ENCODE measurements around the gene EVI5. TPM values are rescaled to one million over a fixed set of nuclear protein-coding genes. Genes with fewer than 3 reads are reported as not detected.
A peak's percentile ranks its signal among the peaks of the same experiment; 100 is the strongest.

Gene EVI5
- total and polyA plus RNA-seq, 10 of the 15 experiments (the other 5 are each of a cell fraction or from before 2014, with no cell fraction given), result 0.27 to 6.8 (median 1.7) TPM

DNA sequence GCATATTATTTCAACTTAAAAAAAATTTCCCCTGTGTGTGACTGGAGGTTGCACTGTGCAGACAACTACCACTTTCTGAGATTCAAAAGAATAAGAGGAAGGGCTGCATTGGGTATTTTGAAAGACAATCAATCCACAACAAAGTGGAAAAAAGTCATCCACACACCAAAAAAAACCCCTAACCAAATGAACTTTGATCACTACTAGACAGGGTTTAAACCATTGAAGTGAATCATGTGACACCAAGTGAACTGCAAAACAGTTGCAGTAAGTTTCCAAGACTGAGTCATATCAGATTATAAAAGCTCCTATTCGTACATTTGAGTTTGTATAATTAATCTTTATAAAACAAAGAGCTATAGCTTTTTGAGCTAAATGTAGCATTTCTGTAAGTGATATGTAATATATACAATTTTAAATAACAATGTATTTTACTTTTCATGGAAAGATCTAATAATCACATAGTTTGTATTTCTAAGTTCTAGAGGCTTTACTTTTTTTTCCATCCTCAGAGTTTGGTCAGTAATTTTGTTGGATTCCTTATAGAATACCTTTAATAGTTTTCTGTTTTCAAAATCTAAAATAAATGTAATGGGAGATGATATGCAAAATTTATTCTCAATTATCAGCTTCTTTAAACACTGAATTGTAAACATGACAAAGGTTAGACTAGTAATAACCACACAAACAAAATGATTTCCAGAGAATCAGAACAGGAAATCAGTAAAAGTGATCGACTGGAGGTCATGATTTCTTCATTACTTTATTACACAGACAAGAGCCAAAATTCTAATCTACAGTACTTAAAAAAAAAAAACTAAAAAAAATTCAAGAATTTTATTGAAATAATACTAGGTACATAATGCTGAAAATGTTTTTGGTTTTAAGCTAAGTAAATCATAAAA, 247.7 kb downstream of the EVI5 start (continued):
- TF ChIP-seq, protein P1, sequence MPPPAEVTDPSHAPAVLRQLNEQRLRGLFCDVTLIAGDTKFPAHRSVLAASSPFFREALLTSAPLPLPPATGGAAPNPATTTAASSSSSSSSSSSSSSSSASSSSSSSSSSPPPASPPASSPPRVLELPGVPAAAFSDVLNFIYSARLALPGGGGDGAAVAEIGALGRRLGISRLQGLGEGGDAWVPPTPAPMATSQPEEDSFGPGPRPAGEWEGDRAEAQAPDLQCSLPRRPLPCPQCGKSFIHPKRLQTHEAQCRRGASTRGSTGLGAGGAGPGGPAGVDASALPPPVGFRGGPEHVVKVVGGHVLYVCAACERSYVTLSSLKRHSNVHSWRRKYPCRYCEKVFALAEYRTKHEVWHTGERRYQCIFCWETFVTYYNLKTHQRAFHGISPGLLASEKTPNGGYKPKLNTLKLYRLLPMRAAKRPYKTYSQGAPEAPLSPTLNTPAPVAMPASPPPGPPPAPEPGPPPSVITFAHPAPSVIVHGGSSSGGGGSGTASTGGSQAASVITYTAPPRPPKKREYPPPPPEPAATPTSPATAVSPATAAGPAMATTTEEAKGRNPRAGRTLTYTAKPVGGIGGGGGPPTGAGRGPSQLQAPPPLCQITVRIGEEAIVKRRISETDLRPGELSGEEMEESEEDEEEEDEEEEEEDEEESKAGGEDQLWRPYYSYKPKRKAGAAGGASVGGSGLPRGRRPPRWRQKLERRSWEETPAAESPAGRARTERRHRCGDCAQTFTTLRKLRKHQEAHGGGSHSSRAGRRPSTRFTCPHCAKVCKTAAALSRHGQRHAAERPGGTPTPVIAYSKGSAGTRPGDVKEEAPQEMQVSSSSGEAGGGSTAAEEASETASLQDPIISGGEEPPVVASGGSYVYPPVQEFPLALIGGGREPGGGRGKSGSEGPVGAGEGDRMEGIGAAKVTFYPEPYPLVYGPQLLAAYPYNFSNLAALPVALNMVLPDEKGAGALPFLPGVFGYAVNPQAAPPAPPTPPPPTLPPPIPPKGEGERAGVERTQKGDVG (CRISPR knock-in tag; IDR thresholded peaks at IDR 0.05), result no peak
- TF ChIP-seq MXI1 (IDR thresholded peaks at IDR 0.05; ENCODE audit: low read depth, low read length) (peak; percentile 56; the same call in 1 of the 2 replicates), HDAC6 (IDR thresholded peaks at IDR 0.05; ENCODE audit: unreplicated experiment) (no peak), ZSCAN29 (IDR thresholded peaks at IDR 0.05) (no peak), WRNIP1 (IDR thresholded peaks at IDR 0.05; ENCODE audit: borderline replicate concordance, low read depth, low read length) (no peak), BRCA1 (IDR thresholded peaks at IDR 0.05; ENCODE audit: low read depth, low read length) (no peak), MEF2A (IDR thresholded peaks at IDR 0.05; ENCODE audit: insufficient read depth, low read depth, low read length) (0 out of 2 replicates have a peak, but pooled peaks have one; percentile 20), SMARCA5 (IDR thresholded peaks at IDR 0.05) (no peak), HDGF (IDR thresholded peaks at IDR 0.05) (no peak), LARP7 (IDR thresholded peaks at IDR 0.05) (no peak)
- TF ChIP-seq, protein P2, sequence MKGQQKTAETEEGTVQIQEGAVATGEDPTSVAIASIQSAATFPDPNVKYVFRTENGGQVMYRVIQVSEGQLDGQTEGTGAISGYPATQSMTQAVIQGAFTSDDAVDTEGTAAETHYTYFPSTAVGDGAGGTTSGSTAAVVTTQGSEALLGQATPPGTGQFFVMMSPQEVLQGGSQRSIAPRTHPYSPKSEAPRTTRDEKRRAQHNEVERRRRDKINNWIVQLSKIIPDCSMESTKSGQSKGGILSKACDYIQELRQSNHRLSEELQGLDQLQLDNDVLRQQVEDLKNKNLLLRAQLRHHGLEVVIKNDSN (IDR thresholded peaks at IDR 0.05; ENCODE audit: borderline replicate concordance, extremely low read length, insufficient read depth, low read depth, low read length), result no peak
